Measurements from ENCODE around the gene WBP11.

DNA sequence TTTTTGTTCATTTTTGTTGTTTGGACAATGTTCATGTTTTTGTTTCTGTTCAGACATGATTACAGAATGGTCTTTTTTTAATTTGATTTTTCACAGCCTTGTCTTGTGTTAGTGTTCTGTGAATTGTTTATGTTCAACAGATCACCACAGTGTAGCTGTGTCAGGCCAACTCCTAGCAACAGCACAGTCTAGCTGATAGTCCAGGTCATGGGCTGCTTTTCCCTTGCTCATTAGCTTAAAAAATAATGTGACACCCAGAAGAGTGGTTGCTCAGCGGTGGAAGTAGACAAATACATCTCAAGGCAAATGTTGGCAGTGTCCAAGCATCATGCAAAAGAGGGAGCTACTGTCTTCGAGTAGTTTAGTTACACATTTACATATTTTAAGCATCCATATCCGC, 22.4 kb downstream of the WBP11 start:
- TF ChIP-seq, protein P1, sequence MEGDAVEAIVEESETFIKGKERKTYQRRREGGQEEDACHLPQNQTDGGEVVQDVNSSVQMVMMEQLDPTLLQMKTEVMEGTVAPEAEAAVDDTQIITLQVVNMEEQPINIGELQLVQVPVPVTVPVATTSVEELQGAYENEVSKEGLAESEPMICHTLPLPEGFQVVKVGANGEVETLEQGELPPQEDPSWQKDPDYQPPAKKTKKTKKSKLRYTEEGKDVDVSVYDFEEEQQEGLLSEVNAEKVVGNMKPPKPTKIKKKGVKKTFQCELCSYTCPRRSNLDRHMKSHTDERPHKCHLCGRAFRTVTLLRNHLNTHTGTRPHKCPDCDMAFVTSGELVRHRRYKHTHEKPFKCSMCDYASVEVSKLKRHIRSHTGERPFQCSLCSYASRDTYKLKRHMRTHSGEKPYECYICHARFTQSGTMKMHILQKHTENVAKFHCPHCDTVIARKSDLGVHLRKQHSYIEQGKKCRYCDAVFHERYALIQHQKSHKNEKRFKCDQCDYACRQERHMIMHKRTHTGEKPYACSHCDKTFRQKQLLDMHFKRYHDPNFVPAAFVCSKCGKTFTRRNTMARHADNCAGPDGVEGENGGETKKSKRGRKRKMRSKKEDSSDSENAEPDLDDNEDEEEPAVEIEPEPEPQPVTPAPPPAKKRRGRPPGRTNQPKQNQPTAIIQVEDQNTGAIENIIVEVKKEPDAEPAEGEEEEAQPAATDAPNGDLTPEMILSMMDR (IDR thresholded peaks at IDR 0.05) = no peak
- TF ChIP-seq EP300 (IDR thresholded peaks at IDR 0.05) (no peak), POLR2A (IDR thresholded peaks at IDR 0.05) (no peak), POLR2AphosphoS5 (IDR thresholded peaks at IDR 0.05) (no peak)

Measured in gastroesophageal sphincter (tissue), 3 donors.